Stimulated activated naive CD8-positive, alpha-beta T cell treated with anti-CD3 and anti-CD28 coated beads, Interleukin-15, Interleukin-2, amounts not matched to agents 100 U/mL and 50 U/mL, for 24 hours (primary cell): ENCODE data around the gene PSORS1C1.
A peak's percentile ranks its signal among the peaks of the same experiment; 100 is the strongest.
"Not testable (repeated sequence)": the region's sequence is repeated elsewhere in the genome, so short reads cannot be mapped to it uniquely, and the experiment has no call there.

Source experiments
- ATAC-seq: fragments of 150-1000 bp; cut with Tn5 transposase; one replicate; pipeline ENCODE4 v1.10.0; 2021
- DNase-seq: peaks from one replicate; pipeline ENCODE4 v3.0.0; 2021

The PSORS1C1 gene, protein sequence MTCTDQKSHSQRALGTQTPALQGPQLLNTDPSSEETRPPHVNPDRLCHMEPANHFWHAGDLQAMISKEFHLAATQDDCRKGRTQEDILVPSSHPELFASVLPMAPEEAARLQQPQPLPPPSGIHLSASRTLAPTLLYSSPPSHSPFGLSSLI

DNA sequence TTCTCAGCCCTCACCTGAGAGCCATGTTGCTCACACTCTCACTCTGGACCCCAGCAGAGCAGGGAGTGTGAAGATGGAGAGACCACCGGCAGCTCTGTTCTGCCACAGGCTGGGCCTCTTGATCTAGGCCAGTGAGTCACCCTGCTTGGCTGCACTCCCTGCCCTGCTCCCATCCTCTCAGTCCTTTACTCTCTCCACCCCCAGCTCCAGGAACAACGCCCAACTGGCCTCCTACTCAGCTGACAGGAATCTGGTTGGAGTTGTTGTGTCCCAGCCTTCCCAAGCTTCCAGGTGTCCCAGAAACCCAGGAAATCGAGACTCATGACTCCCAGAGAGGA, at the start of gene PSORS1C1:
PSORS1C1 (plus strand) TSS at position 260 of the 338 bp plus-strand sequence. CDS start 14,833 bp downstream, outside the sequence.
- ATAC-seq = no peak
- no peak for DNase-seq

DNA sequence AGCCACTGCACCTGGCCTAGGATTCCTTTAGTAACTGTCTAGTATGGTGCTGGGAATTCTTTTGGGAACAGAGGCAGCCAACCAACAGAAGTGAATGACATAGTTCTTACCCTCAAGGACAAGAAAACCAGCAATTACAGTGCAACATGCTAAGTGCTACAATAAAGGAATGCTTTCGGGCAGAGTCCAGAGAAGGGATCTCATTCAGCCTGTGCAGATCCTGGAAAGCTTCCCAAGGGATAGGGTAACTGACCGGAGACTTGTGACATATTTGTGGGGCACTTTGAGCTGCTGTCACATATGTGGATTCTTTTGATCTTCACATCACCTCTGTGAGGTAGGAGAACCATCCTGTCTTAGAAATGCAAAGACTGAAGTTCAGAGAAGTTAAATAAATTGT, 49.0 kb upstream of the PSORS1C1 start:
- DNase-seq = no peak

DNA sequence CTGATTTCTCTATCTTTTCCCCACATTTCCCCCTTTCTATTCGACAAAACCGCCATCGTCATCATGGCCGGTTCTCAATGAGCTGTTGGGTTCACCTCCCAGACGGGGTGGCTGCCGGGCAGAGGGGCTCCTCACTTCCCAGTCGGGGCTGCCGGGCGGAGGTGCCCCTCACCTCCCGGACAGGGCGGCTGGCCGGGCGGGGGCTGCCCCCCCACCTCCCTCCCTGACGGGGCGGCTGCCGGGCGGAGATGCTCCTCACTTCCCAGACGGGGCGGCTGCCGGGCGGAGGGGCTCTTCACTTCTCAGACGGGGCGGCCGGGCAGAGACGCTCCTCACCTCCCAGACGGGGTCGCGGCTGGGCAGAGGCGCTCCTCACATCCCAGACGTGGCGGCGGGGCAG, 47.6 kb upstream of the PSORS1C1 start:
- DNase-seq, ATAC-seq: not testable (repeated sequence)

More for the DNA sequence above, 49.0 kb upstream of the PSORS1C1 start:
- no peak for ATAC-seq

DNA sequence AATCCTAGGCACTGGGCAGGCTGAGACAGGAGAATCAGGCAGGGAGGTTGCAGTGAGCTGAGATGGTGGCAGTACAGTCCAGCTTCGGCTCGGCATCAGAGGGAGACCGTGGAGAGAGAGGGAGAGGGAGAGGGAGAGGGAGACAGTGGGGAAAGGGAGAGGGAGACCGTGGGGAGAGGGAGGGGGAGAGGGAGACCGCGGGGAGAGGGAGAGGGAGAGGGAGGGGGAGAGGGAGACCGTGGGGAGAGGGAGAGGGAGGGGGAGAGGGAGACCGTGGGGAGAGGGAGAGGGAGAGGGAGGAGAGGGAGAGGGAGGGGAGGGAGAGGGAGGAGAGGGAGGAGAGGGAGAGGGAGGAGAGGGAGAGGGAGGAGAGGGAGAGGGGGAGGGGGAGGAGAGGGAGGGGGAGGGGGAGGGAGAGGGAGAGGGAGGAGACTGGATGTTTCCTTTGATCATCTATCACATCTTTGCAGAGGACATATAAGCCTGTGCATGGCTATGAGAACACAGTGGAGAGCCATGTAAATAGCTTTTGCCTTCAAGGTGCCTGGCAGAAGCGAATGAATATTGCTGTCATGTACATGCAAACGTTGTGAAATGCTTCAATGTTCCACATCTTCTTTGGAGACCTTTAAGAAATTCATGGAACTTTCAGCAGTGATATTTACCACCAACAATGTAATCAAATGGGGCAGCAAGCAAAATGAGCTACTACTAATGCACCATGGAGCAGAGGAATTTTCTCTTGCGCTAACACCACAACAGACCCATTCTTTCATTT, 46.5 kb upstream of the PSORS1C1 start:
- ATAC-seq = not testable (repeated sequence)

DNA sequence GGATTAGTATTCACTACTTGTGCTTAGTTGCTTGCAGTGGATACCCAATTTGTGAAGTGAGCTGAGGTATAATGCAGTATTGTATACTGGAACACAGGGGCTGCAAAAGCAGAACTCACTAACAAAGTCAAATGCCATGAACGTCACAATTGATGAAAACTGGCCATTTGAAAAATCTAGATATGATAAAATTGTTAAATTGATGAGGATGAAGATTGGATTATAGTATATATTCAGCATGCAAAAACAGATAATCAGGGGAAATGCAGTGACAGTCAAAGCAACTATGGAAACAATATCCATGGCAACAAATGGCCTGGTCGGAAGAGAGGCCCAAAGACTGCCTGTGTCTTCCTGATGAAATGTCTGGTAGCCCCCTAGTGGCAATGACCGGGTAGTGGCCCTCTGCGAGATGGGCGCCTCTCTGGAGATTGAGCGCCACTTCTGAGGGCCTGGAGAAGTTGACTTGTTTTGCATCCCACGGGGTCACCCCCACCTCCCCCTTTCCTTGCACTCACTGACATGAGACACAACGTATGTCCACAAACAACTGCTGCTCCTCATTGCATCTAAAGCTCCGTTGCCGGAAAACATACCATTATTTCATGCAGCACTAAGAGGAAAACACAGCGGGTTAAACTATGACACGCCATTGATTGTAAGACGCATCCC, 45.8 kb upstream of the PSORS1C1 start:
- DNase-seq (peak; percentile 81), ATAC-seq (peak; percentile 97)

More for the DNA sequence above, 46.5 kb upstream of the PSORS1C1 start:
- not testable (repeated sequence) for DNase-seq

DNA sequence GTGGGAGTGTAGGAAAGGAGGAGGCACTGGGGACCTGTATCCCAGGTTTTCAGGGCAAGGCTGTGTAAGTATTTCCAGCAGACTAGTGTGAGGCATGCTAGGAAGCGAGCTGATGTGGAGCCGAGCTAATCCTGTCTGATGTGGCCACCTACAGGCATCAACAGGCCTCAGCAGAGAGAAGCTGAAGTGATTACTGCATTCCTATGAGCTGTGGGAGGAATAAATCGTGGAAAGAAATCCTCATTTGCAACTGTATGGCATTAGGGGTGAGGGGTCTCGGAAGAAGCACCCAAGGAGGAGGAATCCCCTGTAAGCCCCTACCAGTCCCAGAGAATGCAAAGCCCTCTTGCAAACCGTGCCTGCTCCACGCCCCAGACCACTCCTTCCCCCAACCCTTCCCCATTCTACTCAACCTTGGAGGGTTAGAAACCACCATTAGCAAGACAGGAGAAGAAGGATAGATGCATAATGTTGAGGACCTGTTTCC, 43.8 kb upstream of the PSORS1C1 start:
- DNase-seq = no peak
- no peak for ATAC-seq

DNA sequence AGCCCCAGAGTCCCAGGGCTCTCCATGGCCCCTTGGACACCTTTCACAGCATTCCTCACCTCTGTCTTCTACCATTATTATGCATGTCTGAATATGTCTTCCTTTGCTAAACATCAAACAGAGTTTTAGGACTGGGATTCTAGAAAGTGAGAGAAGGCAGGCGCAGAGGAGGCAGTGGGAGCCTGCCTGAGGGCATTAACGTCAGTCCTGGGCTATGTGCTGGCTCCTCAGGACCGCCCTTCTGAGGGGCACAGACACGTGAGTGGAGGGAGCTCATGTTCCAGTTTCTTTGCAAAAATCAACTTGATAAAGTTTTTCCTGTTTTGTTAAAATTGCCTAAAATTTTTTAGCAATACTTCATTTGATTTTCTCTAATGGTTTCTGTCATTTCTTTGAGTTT, 40.2 kb upstream of the PSORS1C1 start:
- DNase-seq = no peak
- ATAC-seq = no peak

DNA sequence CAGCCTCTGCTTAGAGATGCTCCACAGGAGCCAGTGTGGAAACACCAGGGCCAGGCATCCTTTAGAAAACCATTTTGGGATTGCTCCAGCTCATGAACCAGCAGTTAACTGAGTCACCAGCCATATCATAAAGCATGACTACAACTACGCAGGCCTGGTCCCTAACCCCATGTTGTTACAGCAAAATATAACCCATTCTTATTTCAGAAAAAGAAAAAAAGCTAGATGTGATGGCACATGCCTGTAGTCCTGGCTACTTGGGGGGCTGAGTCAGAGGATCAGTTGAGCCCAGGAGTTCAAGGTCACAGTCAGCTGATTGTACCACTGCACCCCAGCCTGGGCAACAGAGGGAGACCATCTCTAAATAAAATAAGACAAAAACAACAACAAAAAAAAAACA, 39.1 kb upstream of the PSORS1C1 start:
- DNase-seq (no peak), ATAC-seq (no peak)

DNA sequence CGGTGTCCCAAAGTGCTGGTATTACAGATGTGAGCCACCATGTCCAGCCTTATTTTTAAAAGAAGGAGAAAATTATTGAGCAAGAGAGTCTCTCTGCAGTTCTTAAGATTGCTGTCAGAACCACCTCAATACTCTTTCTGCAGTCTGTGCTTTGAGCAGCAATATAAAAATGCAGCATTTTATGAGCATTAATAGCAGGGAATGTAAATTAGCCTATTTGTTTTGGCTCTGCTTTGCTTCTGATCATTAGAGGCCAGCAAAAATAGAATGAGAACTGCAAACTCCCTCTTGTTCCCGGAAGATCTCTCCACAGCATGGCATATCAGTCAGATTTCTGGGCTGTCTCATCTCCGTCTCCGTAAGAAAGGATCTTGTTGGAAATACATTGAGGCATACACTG, 38.0 kb upstream of the PSORS1C1 start:
- DNase-seq (no peak), ATAC-seq (no peak)

DNA sequence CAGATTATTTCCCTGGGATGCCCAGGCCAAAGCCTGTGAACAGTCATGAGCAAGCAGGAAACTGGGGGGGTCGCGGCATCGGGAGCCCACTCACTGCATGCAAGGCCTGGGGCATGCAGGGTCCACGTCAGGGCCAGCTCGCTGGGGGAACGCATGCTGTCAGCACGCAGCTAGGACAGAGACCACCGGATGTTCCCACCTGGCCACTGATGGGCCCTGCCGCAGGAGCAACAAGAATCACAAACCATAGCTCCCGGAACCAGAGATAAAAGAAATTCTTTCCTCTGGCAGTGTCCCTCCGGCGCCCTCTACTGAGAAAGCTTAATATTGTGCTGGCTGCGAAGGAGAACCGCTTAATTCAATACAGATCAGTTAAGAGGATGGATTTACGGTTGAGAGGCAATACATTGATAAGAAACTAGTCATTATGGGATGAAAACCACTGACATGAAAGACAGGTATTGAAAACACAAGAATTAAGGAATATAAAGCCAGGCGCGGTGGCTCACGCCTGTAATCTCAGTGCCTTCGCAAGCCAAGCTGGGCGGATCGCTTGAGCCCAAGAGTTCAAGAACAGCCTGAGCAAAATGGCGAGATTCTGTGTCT, 34.8 kb upstream of the PSORS1C1 start:
- DNase-seq (peak; percentile 78), ATAC-seq (peak; percentile 89)

DNA sequence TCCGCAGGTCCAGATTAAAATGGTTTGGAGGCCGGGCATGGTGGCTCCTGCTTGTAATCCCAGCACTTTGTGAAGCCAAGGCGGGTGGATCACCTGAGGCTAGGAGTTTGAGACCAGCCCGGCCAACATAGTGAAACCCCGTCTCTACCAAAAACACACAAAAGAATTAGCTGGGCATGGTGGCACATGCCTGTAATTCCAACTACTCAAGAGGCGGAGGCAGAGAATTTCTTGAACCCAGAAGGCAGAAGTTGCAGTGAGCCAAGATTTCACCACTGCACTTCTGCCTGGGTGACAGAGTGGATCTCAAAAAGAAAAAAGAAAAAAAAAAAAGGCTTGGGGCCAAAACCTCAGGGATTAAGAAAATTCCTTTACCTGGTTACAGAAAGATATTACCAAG, 32.7 kb upstream of the PSORS1C1 start:
- ATAC-seq (no peak), DNase-seq (no peak)

DNA sequence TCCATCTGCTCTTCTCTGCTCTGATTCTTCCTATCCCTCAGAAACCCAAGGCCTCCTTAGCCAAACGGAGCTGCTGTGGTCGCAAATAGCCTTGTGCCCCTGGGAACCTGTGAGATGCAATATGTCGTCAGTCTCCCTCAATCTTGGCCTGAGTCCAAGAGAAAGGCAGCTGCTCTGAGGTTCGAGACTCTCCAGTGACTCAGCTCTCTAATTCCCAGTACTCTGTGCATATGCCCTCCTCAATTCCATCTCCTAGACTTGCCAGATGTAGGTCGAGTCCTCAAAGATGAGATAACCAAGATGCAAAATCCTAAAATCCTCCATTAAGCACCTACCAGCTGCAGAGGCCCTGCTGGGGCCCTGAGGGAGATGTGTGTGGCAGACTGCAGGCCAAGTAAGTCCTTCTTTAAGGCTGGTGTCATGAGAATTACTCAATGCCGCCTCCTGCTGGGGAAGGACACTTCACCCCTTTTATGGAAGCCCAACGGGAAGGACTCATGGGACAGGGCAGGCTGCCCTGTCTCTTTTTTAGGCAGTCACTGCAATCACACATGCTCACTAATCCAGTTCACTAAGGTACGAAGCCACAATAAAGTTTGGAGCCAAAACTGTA, 30.8 kb upstream of the PSORS1C1 start:
- peak; percentile 55 for DNase-seq
- ATAC-seq = no peak

DNA sequence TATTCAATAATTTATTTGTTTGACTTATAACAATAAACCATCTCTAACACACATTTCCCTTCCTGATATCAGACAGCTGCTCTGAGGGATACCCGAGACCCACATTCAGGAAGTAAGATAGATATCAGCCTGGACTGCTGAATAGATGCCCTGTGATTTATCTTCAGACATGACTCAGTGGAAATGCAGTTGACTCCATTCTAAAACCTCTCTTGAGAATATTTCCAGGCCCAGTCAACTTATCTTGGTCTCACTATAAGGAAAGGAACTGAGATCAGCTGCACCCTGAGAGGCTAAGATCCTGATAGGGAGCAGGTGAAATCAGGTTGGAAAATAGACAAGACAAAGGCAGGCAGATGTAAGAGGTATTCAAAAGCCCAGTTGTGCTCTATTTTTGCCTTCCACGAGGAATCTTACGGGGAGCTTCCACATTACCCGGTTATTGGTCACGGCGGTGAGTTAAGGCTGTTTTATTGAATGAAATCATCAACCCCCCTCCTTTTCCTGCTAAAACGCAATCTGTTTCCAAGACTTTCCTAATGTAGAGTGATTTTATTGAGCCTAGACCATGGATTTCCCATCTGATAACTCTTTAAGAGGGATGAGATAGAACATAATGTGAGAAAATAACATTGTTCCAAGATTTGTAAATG, 27.7 kb upstream of the PSORS1C1 start:
- no peak for DNase-seq
- ATAC-seq = no peak

DNA sequence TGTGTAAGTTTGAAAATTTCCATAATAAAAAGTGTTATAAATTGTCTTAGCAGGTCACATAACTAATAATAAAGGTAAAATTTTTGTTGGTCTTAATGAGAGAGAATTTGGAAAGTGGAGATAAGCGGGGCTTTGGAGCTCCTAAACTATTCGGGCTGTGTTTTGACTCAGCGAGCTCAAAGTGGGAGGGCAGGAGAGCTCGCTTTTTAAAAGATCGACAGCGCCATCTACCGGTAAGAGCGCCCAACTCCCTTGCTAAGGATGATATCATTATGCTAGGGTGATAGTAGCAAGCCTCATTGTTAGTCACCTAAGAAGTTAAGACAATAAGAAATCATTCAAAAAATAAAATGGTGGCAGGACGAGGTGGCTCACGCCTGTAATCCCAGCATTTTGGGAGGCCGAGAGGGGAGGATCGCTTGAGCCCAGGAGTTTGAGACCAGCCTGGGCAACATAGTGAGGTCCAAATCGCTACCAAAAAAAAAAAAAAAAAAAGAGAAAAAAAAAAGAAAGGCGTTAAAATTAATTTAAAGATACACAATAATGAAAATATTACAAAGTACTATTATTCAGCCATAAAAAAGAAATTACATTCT, 27.0 kb upstream of the PSORS1C1 start:
- ATAC-seq (peak; percentile 98), DNase-seq (peak; percentile 93)

DNA sequence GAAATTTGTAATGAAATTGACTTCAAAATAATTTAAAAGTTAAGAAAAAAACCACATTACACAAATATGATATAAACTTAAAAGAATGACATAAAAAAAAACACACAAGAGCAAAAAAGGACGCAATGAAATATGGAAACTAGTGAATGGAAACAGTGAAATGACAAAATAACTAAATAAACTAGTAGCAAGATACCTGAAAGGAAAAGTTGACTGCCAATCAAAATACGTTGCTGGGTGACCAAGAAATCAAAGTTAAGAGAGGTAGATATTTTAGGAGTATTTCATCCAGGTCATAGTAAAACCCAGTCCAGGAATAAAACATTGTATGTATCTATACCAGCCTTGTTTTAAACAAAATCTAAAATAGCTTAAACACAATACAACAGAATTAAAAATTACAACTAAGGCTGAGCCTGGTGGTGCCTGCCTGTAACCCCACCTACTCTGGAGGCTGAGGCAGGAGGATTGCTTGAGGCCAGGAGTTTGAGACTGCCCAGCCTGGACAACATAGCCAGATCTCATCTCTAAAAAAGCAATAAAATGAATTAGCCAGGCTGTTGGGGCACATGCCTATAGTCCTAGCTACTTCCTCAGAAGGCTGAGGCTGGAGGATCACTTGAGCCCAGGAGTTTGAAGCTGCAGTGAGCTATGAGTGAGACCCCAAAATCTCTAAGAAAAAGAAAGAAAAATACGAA, 24.2 kb upstream of the PSORS1C1 start:
- DNase-seq = no peak

DNA sequence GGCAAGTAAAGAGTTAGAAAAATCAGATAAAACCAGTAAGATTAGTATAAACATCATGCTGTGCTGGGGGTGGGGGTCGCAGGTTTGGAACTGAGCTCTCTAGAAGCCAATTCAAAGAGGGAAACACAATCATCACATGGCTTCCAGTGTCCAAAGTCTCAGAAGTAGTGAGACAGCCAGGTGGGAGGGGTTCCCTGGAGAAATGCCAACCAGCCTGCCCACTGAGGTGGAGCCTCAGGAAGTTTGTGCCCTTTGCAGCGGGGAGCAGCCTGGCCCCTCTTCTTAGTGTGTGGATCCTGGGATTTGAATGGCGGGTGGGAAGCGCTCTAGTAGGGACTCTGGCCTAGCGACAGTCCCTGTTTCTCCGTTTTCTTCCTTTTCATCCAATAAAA, 23.6 kb upstream of the PSORS1C1 start:
- DNase-seq = no peak
- no peak for ATAC-seq

More for the DNA sequence above, 24.2 kb upstream of the PSORS1C1 start:
- ATAC-seq = no peak

DNA sequence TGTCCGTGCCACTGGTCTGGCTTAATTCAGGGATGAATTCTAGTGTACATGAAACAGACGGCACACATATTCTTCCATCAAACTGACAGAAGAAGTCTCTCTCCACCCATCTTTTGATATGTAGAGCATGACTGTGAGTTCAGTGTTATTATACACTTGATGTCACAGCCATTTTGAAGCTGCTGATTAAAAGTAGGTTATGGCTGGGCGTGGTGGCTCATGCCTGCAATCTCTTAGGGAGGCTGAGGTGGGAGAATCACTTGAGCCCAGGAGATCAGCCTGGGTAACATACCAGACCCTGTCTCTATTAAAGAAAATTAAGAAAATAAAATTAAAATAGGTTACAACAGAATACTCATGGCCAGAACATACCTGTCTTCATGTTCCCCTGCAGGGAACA, 22.9 kb upstream of the PSORS1C1 start:
- no peak for ATAC-seq
- DNase-seq = no peak

DNA sequence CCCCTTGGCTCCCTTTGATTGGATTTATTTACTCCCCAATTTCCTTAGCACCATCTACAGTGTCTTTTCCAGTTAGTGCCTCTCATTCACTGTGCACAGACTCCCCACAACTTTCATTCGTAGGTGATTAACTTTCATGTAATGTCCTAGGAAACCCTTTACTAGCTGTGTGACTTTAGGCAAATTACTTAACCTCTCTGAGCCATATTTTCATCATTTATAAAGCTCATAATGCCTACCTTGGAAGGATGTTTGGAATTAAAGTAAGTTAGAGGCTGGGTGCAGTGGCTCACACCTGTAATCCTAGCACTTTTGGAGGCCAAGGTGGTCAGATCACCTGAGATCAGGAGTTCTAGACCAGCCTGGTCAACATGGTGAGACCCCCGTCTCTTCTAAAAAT, 22.4 kb upstream of the PSORS1C1 start:
- no peak for DNase-seq
- ATAC-seq = no peak

DNA sequence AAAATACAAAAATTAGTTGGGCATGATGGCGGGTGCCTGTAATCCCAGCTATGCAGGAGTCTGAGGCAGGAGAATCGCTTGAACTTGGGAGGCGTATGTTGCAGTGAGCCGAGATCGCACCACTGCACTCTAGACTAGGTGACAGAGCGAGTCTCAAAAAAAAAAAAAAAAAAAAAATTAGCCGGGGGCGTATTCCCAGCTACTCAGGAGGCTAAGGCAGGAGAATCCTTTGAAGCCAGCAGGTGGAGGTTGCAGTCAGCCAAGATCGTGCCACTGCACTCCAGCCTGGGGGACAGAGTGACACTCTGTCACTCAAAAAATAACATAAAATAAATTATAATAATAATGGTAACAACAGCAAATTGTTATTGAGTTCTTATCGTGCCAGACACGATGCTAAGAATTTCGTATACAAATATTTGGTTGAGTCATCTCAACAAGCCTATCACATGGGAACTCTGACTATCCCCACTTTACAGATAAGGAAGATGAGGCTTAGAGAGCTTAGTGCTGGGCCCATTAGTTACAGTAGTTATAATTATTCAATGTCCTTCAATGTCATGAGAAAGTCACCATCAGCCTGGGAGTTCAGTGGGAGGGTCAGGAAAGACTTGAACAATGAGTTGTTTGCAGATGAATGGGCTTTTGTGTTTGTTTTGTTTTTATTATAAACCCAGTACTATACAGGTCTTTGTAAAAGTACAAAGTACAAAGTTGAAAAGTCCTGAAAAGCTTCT, 21.7 kb upstream of the PSORS1C1 start:
- DNase-seq = no peak
- no peak for ATAC-seq

DNA sequence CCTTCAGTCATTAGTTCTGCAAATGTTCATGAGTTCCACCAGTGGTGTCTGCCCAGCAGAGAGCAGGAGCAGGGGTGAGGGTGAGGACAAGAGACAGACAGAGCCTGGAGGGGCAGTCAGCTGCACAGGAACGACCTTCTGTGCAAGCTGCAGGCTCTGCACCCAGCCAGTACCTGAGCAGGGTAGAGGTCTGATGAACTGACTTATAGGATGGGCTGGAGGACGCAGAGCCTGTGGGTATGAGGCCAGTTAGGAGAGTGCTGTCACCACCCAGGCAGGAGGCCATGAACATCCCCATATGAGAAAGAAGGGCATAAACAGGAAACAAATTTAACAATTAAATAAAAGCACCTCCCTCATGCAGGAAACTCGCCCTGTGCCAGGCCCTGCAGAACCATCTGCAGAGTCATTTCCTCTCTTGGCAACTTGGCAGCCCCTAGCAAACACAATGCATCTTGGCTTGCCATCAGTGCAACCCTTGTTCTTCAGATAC, 20.2 kb upstream of the PSORS1C1 start:
- DNase-seq = peak; percentile 20
- peak; percentile 28 for ATAC-seq
